ENCODE results near the gene SLC8A3. TPM values are rescaled to one million over a fixed set of nuclear protein-coding genes. Genes with fewer than 3 reads are reported as not detected.
A peak's percentile ranks its signal among the peaks of the same experiment; 100 is the strongest.

SLC8A3 gene
- total and polyA plus RNA-seq, 2 experiments from 2014 or later = 0.42 to 2.6 TPM

GRCh38 chr14:70190156-70190555 is 1.4 kb upstream of the SLC8A3 start:
- TF ChIP-seq EZH2phosphoT487 (IDR thresholded peaks at IDR 0.05; ENCODE audit: low read depth, severe bottlenecking, unreplicated experiment) (no peak), EZH2 (IDR thresholded peaks at IDR 0.05; ENCODE audit: borderline replicate concordance) (no peak)
- TF ChIP-seq, protein P1, sequence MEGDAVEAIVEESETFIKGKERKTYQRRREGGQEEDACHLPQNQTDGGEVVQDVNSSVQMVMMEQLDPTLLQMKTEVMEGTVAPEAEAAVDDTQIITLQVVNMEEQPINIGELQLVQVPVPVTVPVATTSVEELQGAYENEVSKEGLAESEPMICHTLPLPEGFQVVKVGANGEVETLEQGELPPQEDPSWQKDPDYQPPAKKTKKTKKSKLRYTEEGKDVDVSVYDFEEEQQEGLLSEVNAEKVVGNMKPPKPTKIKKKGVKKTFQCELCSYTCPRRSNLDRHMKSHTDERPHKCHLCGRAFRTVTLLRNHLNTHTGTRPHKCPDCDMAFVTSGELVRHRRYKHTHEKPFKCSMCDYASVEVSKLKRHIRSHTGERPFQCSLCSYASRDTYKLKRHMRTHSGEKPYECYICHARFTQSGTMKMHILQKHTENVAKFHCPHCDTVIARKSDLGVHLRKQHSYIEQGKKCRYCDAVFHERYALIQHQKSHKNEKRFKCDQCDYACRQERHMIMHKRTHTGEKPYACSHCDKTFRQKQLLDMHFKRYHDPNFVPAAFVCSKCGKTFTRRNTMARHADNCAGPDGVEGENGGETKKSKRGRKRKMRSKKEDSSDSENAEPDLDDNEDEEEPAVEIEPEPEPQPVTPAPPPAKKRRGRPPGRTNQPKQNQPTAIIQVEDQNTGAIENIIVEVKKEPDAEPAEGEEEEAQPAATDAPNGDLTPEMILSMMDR (IDR thresholded peaks at IDR 0.05; ENCODE audit: poor library complexity) = no peak
- Histone ChIP-seq H3K79me2 (no peaks in the 10 kb centered on the region), H3K4me1 (ENCODE audit: insufficient read depth) (peaks cover 10% of the 10 kb centered on the region), H3K27ac (no peak overlapping the region), H2AFZ (no peak overlapping the region), H3K4me2 (peak overlapping the region; percentile 99), H3K9me3 (ENCODE audit: low read depth) (no peaks in the 10 kb centered on the region), H3K4me3 (no peak overlapping the region), H3K36me3 (replicated peaks; ENCODE audit: insufficient read depth, low read depth) (no peaks in the 10 kb centered on the region), H3K9me2 (replicated peaks; ENCODE audit: insufficient read depth) (no peaks in the 10 kb centered on the region), H4K20me1 (ENCODE audit: insufficient read depth, poor library complexity, severe bottlenecking) (no peaks in the 10 kb centered on the region), H3K27me3 (peaks cover 79% of the 10 kb centered on the region)
- no peak for DNase-seq (ENCODE audit: low spot score)
- WGBS (ENCODE audit: low lambda C conversion rate, missing lambda C conversion rate) = 74% methylated on average over 6 of the region's 6 CpGs

- H4K20me1 ChIP-seq (ENCODE audit: insufficient read depth, poor library complexity, severe bottlenecking) = no peaks in the 10 kb centered on the region
- H3K4me2 ChIP-seq = peak overlapping the region; percentile 99
- H2AFZ ChIP-seq = no peak overlapping the region
- H3K9me3 ChIP-seq (ENCODE audit: low read depth) = no peaks in the 10 kb centered on the region
- H3K9me2 ChIP-seq (replicated peaks; ENCODE audit: insufficient read depth) = no peaks in the 10 kb centered on the region
- peak overlapping the region; percentile 47 for H3K27ac ChIP-seq
- H3K79me2 ChIP-seq = no peaks in the 10 kb centered on the region
- WGBS (ENCODE audit: low lambda C conversion rate, missing lambda C conversion rate) = 29% methylated on average over 9 of the region's 9 CpGs
- H3K27me3 ChIP-seq = peaks cover 82% of the 10 kb centered on the region
- TF ChIP-seq, protein P1 (IDR thresholded peaks at IDR 0.05; ENCODE audit: poor library complexity) = no peak
- TF ChIP-seq EZH2phosphoT487 (IDR thresholded peaks at IDR 0.05; ENCODE audit: low read depth, severe bottlenecking, unreplicated experiment) = no peak
- TF ChIP-seq EZH2 (IDR thresholded peaks at IDR 0.05; ENCODE audit: borderline replicate concordance) = no peak
- H3K4me1 ChIP-seq (ENCODE audit: insufficient read depth) = peaks cover 10% of the 10 kb centered on the region
- H3K4me3 ChIP-seq = peak overlapping the region; percentile 81
- no peaks in the 10 kb centered on the region for H3K36me3 ChIP-seq (replicated peaks; ENCODE audit: insufficient read depth, low read depth)
- DNase-seq (ENCODE audit: low spot score) = no peak
Observed at GRCh38 chr14:70189456-70190077, 816 bp upstream of the SLC8A3 start.

- H3K27me3 ChIP-seq = peaks cover 91% of the 10 kb centered on the region
- TF ChIP-seq, protein P1 (IDR thresholded peaks at IDR 0.05; ENCODE audit: poor library complexity) = no peak
- TF ChIP-seq EZH2 (IDR thresholded peaks at IDR 0.05; ENCODE audit: borderline replicate concordance) = no peak
- TF ChIP-seq EZH2phosphoT487 (IDR thresholded peaks at IDR 0.05; ENCODE audit: low read depth, severe bottlenecking, unreplicated experiment) = no peak
- WGBS (ENCODE audit: low lambda C conversion rate, missing lambda C conversion rate) = 9% methylated on average over 6 of the region's 38 CpGs
- H2AFZ ChIP-seq = peak overlapping the region; percentile 84
- peak overlapping the region; percentile 99 for H3K4me2 ChIP-seq
- H3K9me3 ChIP-seq (ENCODE audit: low read depth) = no peaks in the 10 kb centered on the region
- peak overlapping the region; percentile 81 for H3K4me3 ChIP-seq
- no peaks in the 10 kb centered on the region for H3K9me2 ChIP-seq (replicated peaks; ENCODE audit: insufficient read depth)
- DNase-seq (ENCODE audit: low spot score) = no peak
- H3K4me1 ChIP-seq (ENCODE audit: insufficient read depth) = peaks cover 10% of the 10 kb centered on the region
- H4K20me1 ChIP-seq (ENCODE audit: insufficient read depth, poor library complexity, severe bottlenecking) = no peaks in the 10 kb centered on the region
- peak overlapping the region; percentile 54 for H3K27ac ChIP-seq
- no peaks in the 10 kb centered on the region for H3K79me2 ChIP-seq
- no peaks in the 10 kb centered on the region for H3K36me3 ChIP-seq (replicated peaks; ENCODE audit: insufficient read depth, low read depth)
Observed at GRCh38 chr14:70188322-70188658, 461 bp downstream of the SLC8A3 start.

Measured in hepatocyte (in vitro differentiated cells).